ENCODE data around the gene MBD3.

Gene MBD3

GRCh38 chr19:1574354-1575136 is 18.1 kb downstream of the MBD3 start:
- DNase-seq (ENCODE audit: low read depth in 2 of 3, low spot score in 1 of 3) = no peak

GRCh38 chr19:1572795-1573194 is 19.9 kb downstream of the MBD3 start:
- no peak for DNase-seq (ENCODE audit: low read depth in 2 of 3, low spot score in 1 of 3)

DNA sequence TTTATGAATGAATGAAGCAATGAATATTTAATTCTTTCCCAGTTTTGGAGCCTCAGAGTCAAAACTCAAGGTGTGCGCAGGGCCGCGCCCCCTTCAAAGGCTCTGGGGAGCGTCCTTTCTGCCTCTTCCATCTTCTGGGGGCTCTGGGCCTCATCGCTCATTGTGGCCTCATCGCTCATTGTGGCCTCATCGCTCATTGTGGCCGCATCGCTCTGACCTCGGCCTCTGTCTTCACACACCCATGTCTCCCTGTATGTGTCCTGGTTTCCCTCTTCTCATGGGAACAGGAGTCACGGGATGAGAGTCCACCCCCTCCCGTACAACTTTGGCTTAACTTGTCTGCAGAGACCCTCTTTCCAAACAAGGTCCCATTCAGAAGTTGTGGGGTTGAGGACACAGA is 21.3 kb downstream of the MBD3 start:
- no peak for DNase-seq (ENCODE audit: low read depth in 2 of 3, low spot score in 1 of 3)

DNA sequence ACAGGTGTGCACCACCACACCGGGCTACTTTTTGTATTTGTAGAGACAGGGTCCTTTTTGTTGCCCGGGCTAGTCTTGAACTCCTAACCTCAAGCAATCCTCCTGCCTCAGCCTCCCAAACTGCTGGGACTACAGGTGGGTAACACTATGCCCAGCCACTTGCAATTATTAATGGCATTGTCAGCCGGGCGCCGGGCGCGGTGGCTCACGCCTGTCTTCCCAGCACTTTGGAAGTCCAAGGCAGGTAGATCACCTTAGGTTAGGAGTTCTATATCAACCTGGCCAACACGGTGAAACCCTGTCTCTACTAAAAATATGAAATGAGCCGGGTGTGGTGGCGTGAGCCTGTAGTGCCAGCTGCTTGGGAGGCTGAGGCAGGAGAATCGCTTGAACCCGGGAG is 21.8 kb downstream of the MBD3 start:
- no peak for DNase-seq (ENCODE audit: low read depth in 2 of 3, low spot score in 1 of 3)

- no peak for DNase-seq (ENCODE audit: low read depth in 2 of 3, low spot score in 1 of 3)
These were observed 22.7 kb downstream of the MBD3 start for GRCh38 chr19:1569997-1570396.

DNA sequence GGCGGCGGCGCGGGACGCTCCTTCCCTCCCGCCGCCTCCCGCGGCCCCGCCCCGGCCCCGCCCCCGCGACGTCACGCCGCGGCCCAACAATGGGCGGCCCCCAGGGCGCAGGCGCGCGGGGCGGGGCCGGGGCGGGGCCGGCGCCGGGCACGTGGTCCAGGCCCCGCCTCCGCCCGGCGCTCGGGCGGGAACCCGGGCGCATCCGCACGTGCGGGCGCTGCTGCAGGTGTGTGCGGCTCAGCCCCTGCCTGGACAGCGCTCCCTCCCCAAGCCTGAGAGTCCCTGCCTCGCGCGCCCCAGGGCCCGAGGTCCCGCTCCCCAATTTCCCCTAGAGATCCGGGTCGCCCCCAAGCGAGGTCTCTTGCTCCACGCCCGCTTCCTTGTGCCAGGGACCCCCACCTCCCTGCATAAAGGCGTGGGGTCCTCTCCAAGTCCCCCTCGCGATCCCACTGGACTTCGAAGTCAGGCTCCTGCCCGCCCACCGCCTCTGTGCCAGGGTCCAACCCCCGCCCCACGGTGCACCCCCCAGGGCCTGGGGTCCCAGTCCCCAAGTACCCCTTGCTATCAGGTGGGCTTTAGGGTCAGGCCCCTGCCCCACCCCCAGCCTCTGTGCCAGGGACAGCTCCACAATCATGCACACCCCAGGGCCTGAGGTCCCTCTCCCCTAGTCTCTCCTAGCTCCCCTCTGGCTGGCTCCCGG is 24.2 kb downstream of the MBD3 start, which contains the start of gene MEX3D:
Gene MEX3D, minus strand, starts transcription at position 6 of the 700 bp plus-strand sequence. CDS start 267 bp downstream, outside the sequence.
- peak; percentile 55 to 75 (median 60) for DNase-seq (ENCODE audit: low read depth in 2 of 3, low spot score in 1 of 3)

- DNase-seq (ENCODE audit: low read depth in 2 of 3, low spot score in 1 of 3) = no peak
These were observed 24.8 kb downstream of the MBD3 start for GRCh38 chr19:1567848-1568227.

DNA sequence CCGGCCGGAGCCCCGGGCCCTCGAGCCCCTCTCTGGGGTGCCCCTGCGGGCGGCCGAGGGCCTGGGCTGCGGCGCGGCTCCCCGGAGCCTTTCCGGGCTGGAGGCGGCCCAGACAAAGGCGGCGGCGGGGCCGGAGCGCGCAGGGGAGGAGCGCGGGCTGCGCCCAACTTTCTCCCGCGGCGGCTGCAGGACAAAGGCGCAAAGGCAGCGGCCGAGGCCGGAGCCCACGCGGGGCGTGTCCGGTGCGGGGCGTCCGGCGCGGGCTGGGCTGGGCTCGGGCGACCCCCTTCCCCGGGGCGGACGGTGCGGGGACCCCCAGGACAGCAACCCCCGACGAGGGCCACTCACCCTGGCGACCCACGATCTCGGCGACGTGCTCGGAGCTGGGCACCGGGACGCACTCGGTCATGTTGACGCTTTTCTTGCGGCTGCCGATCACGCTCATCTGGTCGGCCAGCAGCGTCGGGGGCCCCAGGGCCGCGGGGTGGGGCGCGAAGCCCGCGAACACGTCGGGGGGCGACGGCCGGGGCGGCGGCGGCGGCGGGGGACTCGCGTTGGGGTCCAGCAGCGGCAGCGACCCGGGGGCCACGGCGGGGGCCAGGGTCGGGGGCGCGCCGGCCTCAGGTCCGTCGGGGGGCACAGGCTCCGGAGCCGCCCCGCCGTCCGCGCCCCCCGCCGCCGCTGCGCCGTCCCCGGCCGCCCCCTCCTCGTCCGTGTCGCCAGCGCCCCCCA is 25.4 kb downstream of the MBD3 start:
- DNase-seq (ENCODE audit: low read depth in 2 of 3, low spot score in 1 of 3) = no peak

- no peak for DNase-seq (ENCODE audit: low read depth in 2 of 3, low spot score in 1 of 3)
These were observed 26.1 kb downstream of the MBD3 start for GRCh38 chr19:1566392-1567115.

GRCh38 chr19:1563251-1563650 is 29.4 kb downstream of the MBD3 start:
- DNase-seq (ENCODE audit: low read depth in 2 of 3, low spot score in 1 of 3) = no peak

- DNase-seq (ENCODE audit: low read depth in 2 of 3, low spot score in 1 of 3) = no peak
These were observed 31.3 kb downstream of the MBD3 start for GRCh38 chr19:1561236-1561842.

- no peak for DNase-seq (ENCODE audit: low read depth in 2 of 3, low spot score in 1 of 3)
These were observed 32.3 kb downstream of the MBD3 start for GRCh38 chr19:1560286-1560882.

- DNase-seq (ENCODE audit: low read depth in 2 of 3, low spot score in 1 of 3) = no peak
These were observed 34.1 kb downstream of the MBD3 start for GRCh38 chr19:1558552-1558951.

DNA sequence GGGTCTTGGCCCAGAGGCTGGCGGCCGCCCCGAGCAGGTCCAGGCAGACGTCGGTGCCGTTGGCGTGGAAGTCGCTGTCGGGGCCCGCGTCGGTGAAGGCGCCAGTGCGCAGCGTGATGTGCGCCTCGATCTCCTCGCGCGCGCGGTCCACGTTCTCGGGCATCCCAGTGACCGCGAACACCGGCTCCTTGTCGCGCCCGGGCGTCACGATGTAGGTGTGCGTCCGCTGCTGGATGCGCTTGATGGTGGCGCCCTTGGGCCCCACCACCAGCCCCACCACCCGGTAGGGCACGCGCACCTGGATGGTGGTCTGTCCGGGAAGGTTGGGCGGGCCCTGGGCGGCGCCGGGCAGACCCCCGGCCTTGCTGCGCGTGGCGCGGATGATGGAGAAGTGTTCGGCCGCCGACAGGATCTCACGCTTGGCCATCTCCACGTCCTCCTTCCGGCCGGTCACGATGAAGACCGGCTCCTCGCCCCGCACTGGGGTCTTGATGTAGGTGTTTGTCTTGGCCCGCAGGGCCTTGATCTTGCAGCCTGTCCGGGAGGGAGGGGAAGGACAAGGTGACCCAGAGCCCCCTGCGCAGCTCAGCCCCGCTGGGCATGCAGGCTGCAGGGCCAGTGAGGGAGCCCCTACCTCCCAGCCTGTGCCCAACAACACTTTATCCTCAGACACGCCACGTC is 36.1 kb downstream of the MBD3 start:
- DNase-seq (ENCODE audit: low read depth in 2 of 3, low spot score in 1 of 3) = no peak

DNA sequence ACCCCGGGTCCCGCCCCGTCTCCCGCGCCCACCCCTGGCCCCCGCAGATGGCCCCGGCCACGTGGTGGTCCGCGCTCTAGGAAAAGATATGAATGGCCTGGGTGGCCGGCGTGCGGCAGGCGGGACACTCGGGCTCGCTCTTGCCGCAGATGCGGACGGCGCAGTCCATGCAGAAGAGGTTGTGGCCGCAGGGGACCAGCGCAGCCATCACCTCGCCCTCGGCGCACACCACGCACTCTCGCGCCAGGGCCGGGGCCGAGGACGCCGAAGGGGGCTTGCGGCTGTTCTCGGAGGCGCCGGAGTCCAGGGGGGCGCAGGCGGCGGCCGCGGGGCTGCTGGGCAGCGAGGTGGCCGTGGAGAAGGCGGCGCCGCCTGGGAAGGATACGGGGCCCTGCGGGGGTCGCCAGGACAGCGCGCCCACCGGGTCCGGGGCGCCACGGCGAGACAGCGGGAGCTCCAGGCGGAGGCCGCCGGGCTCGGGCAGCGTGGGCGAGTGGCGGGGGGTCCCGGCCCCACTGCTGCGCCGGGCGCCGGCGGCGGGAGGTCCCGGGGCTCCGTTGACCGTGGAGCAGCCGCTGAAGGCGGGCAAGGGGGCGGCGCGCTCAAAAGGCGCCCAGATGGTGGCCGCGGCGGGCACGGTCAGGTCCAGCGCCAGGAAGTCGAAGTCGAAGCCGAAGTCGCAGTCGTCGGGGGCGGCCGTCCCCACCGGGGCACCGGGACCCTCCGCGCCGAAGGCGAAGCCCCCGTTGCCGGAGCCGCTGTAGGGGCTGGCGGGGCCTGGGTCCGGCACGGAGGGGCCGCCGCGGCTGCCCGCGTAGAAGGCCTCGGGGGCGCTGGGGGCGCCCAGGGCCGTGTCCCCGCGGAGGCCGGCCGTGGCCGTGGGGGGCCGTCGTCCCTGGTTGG is 36.9 kb downstream of the MBD3 start:
- DNase-seq (ENCODE audit: low read depth in 2 of 3, low spot score in 1 of 3) = no peak

GRCh38 chr19:1554968-1555367 is 37.7 kb downstream of the MBD3 start:
- no peak for DNase-seq (ENCODE audit: low read depth in 2 of 3, low spot score in 1 of 3)

DNA sequence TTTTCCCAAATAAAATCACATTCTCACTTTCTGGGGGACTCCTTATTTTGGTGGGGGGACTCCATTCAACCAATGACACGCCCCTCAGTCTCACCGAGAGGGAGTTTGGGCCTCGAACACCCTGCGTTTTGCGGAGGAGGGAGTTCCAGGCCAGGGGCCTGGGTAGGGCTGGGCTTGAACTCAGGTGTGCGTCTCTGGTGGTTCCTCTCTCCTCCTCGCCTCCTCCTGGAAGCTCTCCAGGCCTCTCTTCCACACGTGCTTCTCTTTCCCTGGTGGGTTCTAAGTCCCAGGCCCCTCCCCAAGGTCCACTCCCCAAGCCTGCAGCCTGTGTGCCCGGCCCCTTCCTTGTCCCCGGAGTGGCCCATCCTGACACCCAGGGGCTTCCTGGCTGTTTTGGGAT is 39.2 kb downstream of the MBD3 start:
- DNase-seq (ENCODE audit: low read depth in 2 of 3, low spot score in 1 of 3) = no peak

DNA sequence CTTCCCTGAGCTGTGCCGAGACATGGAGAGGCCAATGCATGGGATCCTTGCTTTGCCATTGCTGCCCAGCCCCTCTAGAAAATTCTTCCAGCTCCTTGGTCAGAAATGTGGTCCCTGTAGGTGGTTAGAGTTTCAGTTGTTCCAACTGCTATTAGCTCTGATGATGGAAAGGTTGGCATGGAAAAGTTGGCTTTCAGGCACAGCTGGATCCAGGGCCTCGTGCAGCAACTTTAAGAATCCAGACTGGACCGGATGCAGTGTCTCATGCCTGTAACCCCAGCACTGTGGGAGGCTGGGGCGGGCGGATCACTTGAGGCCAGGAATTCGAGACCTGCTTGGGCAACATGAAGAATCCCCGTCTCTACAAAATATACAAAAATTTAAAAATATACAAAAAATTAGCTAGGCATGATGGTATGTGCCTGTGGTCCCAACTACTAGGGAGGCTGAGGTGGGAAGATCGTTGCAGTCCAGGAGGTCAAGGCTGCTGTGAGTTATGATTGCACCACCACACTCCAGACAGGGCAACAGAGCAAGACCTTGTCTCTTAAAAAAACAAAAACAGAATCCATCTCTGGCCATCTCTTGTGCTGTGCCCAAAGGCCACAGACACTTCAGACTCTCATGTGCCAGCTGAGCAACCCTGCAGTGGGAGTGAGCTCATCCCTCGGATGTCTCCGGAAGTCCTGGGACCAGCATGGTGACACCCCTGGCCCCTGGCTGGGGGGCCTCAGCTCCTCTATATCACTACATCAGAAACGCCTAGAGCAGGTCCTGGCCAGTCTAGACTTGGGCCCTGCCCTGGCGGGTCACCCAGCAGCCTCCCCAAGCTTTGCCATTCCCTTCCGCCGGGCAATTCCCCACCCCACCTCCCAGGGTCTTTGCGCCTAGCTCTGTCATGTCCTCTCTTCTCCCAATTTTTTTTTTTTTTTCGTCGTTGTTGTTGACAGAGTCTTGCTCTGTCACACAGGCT is 41.3 kb downstream of the MBD3 start:
- no peak for DNase-seq (ENCODE audit: low read depth in 2 of 3, low spot score in 1 of 3)
